ENCODE measurements around the gene SPTBN5. TPM values are rescaled to one million over a fixed set of nuclear protein-coding genes. Genes with fewer than 3 reads are reported as not detected.

Gene SPTBN5
- total and polyA plus RNA-seq, 10 of the 15 experiments (the other 5 are each of a cell fraction or from before 2014, with no cell fraction given): under 0.01 to 0.18 (median 0.04) TPM; not detected in 4

GRCh38 chr15:41885841-41886240 lies 8.0 kb downstream of the SPTBN5 start:
- Histone ChIP-seq H4K20me1 (ENCODE audit: control insufficient read depth, insufficient read depth) (no peaks in the 10 kb centered on the region), H3K36me3 (ENCODE audit: control insufficient read depth in 2 of 2, insufficient read depth in 2 of 2, low read length in 1 of 2) (no peaks in the 10 kb centered on the region), H3K9ac (ENCODE audit: control insufficient read depth, insufficient read depth, low read length) (no peak overlapping the region), H2AFZ (ENCODE audit: control insufficient read depth, low read depth, low read length) (no peak overlapping the region), H3K79me2 (ENCODE audit: control insufficient read depth, insufficient read depth, low read length) (no peaks in the 10 kb centered on the region), H3K27ac (ENCODE audit: control insufficient read depth, insufficient read depth) (no peak overlapping the region), H3K4me1 (ENCODE audit: control insufficient read depth, insufficient read depth, low read length) (peaks cover 4% of the 10 kb centered on the region), H3K27me3 (replicated peaks in 1 of 2; ENCODE audit: control insufficient read depth in 2 of 2, insufficient read depth in 2 of 2, low read length in 1 of 2) (peaks cover 0 to 2% of the 10 kb centered on the region in 2 experiments; a peak in 2 of 4 replicates), H3K4me2 (ENCODE audit: control insufficient read depth, insufficient read depth) (no peak overlapping the region), H3K9me3 (replicated peaks; ENCODE audit: control insufficient read depth, insufficient read depth, low read length) (no peaks in the 10 kb centered on the region), H3K4me3 (no peak overlapping the region)
- DNase-seq (ENCODE audit: low read depth, low spot score): no peak
- no TSS peak for BruUV-seq (replicated peaks)
- ChIA-PET SMC1A (ENCODE audit: uncharacterized antibody, unreplicated experiment) (interaction anchor here (0.6 to 1.4 kb wide), 2 partner anchors 9 to 58 kb away, joined by 3 to 4 read pairs; no protein-coding TSS in a partner anchor), RAD21 (ENCODE audit: unreplicated experiment) (no interaction called here), CTCF (interaction anchor here (0.9 kb wide), 1 partner anchor 19 kb away, joined by 3 read pairs; no protein-coding TSS in a partner anchor), POLR2A (no interaction called here)
- no peak for FAIRE-seq
- intact Hi-C loops (cut with micrococcal nuclease; ENCODE audit: unreplicated experiment): no loop called here
- in situ Hi-C loops (cut with MboI): no loop called here
- 68% methylated on average over 14 of the region's 14 CpGs for WGBS (ENCODE audit: insufficient coverage, insufficient replicate concordance, low lambda C conversion rate, missing lambda C conversion rate)
- no peak for ATAC-seq
- TF ChIP-seq CEBPZ (IDR thresholded peaks at IDR 0.05; ENCODE audit: low read depth, low read length): no peak
- no peak for TF ChIP-seq NR2C2 (IDR thresholded peaks at IDR 0.05; ENCODE audit: borderline replicate concordance, control insufficient read depth, insufficient read length, low read depth)
- TF ChIP-seq MLLT1 (IDR thresholded peaks at IDR 0.05): no peak
- TF ChIP-seq RBBP5 (conservative IDR thresholded peaks at IDR 0.05): no peak
- TF ChIP-seq CUX1 (IDR thresholded peaks at IDR 0.05; ENCODE audit: insufficient replicate concordance, low read depth, low read length): no peak
- TF ChIP-seq TAF1 (IDR thresholded peaks at IDR 0.05; ENCODE audit: borderline replicate concordance, low read depth, low read length): no peak
- TF ChIP-seq CBFB (IDR thresholded peaks at IDR 0.05; ENCODE audit: low read depth): no peak
- TF ChIP-seq ATF3 (IDR thresholded peaks at IDR 0.05; ENCODE audit: borderline replicate concordance, extremely low read depth, low read depth, low read length): no peak
- TF ChIP-seq STAT3 (IDR thresholded peaks at IDR 0.05; ENCODE audit: low read depth, low read length): no peak
- TF ChIP-seq USF1 (IDR thresholded peaks at IDR 0.05; ENCODE audit: borderline replicate concordance, extremely low read length, insufficient read depth, low read depth, low read length): no peak

Data from GM12878 (cell line).